Tibial nerve (tissue), 4 donors: ENCODE results near the gene FPGS.

ENCODE experiments used
- EP300 ChIP-seq, 2 donors: sonication (generic); formaldehyde crosslinking; IDR thresholded peaks; one replicate each; pipeline ENCODE4 v1.6.1; 2017; ENCODE audit warnings: antibody characterized with exemption in 2 of 2, mild to moderate bottlenecking in 1 of 2
- POLR2A ChIP-seq, 2 donors: fragments of 450-650 bp; IDR thresholded peaks; one replicate each; pipeline ENCODE4 v1.6.1; 2017; ENCODE audit warnings: antibody characterized with exemption in 2 of 2, mild to moderate bottlenecking in 2 of 2, moderate library complexity in 2 of 2
- TF ChIP-seq, protein P1 (sequence below), 5 experiments: fragments of 200-600 bp in 3 of 5; fragments of 450-650 bp in 2 of 5; sonication (generic) in 3 of 5; IDR thresholded peaks; one replicate each; pipeline ENCODE4 v1.5.1; 2016 to 2019; ENCODE audit warnings: antibody characterized with exemption in 5 of 5, mild to moderate bottlenecking in 3 of 5, moderate library complexity in 2 of 5

DNA sequence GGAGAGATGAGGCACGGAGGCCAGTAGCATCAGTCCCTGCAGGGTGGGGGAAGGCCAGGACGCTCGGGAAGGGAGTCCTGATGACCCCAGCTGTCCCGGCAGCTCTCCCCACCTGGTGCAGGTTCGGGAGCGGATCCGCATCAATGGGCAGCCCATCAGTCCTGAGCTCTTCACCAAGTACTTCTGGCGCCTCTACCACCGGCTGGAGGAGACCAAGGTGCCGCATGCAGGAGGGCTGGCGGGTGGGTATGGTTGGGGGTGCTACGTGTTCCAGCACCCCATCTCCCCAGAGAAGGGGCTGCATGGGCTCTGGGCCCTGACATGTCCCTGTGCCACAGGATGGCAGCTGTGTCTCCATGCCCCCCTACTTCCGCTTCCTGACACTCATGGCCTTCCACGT is 4.2 kb downstream of the FPGS start:
- TF ChIP-seq EP300 (IDR thresholded peaks at IDR 0.05): no peak
- TF ChIP-seq, protein P1, sequence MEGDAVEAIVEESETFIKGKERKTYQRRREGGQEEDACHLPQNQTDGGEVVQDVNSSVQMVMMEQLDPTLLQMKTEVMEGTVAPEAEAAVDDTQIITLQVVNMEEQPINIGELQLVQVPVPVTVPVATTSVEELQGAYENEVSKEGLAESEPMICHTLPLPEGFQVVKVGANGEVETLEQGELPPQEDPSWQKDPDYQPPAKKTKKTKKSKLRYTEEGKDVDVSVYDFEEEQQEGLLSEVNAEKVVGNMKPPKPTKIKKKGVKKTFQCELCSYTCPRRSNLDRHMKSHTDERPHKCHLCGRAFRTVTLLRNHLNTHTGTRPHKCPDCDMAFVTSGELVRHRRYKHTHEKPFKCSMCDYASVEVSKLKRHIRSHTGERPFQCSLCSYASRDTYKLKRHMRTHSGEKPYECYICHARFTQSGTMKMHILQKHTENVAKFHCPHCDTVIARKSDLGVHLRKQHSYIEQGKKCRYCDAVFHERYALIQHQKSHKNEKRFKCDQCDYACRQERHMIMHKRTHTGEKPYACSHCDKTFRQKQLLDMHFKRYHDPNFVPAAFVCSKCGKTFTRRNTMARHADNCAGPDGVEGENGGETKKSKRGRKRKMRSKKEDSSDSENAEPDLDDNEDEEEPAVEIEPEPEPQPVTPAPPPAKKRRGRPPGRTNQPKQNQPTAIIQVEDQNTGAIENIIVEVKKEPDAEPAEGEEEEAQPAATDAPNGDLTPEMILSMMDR (IDR thresholded peaks at IDR 0.05): no peak
- TF ChIP-seq POLR2A (IDR thresholded peaks at IDR 0.05): no peak
